GM21786 (cell line): ENCODE measurements around the gene FBXO3.
"Not testable (repeated sequence)": the region's sequence is repeated elsewhere in the genome, so short reads cannot be mapped to it uniquely, and the experiment has no call there.

Experiments used
- ATAC-seq: cut with Tn5 transposase; IDR thresholded peaks from one replicate; pipeline ENCODE4 v1.9.1; 2021; ENCODE audit not compliant: unreplicated experiment

The FBXO3 gene

DNA sequence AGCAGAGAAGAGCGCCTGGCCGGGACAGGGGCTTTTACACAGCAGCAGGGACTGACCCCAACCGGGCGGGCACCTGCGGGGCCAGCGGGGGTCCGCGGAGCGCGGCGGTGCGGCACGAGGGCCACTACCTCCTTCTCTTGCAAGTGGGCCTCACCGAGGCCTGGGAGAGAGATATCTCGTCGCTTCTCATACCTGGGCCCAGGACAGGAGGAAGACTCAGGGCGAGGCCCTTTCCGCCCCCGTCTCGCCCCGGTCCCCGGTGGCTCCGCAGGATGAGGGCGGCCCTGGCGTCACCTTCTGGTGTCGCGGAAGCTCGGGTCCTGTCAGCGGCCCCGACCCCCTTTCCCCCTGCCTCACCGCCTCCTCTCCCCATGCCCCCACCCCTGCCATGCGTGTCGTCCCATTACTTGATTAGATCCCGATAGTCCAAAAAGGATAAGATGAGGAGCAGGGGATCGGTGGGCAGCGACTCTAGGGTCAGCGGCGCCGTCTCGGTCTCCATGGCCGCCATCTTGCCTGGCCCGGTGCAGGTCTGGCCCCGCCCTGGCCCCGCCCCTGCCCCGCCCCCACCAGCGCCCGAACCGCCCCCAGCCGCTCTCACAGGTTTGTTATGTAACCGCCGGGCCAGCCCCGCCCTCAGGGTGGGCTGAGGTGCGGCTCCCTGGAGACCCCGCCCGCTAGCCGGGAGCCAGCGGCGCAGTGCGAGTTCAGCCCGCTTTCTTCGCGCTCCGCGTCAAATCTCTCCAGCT, at the start of gene FBXO3:
Gene FBXO3, minus strand, starts transcription at position 534 of the 749 bp plus-strand sequence. Its CDS starts 23 bp downstream, at position 511.
- peak; percentile 64 for ATAC-seq

- not testable (repeated sequence) for ATAC-seq
Observed at GRCh38 chr11:33822981-33823380, 48.7 kb upstream of the FBXO3 start.

DNA sequence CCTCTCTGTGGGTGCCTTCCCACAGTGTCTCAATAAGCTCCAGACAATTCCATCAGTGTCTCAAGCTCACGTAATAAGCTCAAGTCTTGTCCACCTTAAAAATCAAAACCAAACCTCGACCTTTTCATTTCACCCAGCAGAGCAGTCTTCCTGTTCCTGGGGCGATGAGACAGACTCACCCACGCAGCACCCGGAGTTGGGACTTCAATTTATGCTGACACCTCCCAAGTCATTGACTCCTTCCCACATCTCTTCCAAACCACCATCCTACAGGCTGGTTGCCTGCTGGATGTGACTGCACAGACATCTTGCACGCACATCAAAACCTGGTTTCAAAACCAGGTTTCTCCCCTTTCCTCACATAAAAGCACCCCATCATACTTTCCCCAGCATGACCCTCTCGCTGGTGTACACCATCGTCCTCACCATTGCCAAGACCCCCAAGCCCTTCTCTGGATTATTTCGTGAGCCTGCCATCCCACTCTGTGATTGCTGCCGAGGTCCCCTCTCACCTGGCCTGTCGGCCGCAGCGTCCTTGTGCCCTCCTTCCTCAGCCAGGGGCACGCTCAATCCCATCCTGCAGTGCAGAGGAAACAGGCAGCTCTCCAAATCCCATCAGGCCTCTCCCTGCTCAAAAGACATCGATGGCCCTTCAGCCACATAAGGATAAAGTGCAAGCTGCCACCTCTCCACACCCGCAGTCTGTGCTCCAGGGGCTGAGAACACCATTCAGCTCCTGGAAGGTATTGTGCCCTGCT, 45.1 kb upstream of the FBXO3 start:
- no peak for ATAC-seq

DNA sequence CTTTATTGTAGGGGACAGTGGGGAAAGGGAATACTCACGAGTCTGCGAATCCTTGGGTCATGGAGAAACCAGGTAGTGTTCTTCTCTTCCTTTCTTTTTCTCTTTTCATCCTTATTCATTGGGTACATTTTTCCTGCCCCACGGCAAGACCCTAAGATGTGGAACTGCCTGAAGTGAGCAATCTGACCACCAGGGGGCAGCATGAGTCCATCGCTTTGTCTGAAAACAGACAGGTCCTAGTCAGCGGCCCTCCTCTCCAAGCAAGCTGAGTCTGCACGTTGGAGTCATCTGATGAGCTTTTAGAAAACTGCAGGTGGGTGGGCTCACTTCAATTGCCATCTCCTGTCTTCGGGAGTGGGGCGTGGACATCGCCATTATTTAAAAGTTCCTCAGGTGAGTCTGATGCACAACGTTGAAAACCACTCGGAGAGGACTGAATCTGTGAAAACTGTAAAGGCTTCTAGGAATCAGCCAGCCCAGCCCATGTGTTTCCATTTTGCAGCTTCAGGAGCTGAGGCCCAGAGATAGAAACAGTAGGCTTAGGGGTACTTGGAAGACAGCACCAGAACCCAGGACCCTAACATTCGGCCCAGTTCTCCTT, 34.0 kb upstream of the FBXO3 start:
- no peak for ATAC-seq

DNA sequence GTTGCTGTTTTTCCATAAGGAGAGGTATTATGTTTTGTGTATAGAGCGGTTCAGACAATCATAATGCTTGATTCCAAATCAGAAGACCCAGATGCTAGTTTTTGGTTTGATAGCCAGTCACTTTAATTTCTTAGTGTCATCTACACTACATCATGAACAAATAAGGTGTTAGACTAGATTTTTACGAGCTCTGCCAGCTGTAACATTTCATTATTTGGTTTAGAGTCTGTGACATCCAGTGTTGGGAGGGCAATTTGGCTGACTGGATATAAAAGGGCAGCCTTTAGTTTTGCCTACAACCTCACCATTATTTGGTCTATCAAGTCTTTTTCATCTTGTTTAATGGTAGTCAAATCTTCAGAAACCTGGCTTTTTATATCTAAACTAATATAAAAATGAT, 30.2 kb upstream of the FBXO3 start:
- no peak for ATAC-seq

DNA sequence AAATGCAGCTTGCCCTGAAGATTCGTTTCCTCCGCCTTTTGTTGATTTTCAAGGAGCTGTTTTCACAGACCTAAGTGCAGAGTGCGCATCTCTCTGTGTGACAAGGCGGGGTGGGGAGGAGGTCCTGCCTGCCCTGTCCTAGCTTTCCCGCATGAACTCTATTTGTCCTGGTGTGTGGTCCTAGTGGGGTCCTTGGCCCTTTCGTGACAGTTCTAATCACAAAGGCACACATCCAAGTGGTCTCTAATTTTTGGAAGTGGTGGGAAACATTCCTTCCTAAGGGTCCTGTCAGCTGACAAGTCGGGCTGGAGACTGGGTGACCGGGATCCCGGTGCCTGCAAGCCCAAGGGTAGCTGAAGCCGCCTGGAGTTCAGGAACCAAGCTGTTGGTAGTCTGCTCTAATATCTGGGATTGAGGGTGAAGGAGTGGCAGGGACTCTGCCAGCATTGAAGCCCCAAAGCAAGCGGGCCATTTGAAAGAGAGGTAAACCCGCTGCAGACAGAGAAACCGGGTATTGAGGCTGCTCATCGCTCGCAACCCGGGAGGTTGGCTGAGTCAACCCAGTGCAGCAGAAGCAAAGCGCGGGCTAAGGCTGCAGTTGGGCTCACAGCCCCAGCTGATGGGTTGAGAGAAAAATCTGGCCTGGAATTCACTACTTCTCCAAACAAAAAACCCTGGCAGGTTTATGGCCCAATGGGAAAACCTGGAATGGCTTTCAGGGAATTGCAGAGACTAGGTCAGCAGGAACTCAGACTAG, 28.1 kb upstream of the FBXO3 start:
- ATAC-seq: no peak

DNA sequence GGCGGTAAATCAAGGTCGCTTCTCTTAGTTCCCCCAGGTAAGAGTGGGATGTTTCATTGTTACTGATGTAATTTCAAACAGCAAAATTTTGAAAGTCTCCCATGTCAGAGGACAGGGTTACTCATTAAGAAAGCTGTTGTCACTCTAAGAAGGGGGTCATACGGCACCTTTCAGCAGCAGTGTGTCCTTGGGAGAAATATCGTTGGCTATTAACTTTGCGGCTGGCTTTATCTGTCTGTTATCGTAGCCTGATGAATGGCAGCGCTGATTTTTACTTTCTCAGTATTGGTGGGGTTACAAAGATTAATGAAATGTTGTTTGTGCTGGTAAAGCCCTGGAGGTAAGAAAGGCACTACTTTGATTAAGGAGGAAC, 27.5 kb upstream of the FBXO3 start:
- ATAC-seq: no peak

DNA sequence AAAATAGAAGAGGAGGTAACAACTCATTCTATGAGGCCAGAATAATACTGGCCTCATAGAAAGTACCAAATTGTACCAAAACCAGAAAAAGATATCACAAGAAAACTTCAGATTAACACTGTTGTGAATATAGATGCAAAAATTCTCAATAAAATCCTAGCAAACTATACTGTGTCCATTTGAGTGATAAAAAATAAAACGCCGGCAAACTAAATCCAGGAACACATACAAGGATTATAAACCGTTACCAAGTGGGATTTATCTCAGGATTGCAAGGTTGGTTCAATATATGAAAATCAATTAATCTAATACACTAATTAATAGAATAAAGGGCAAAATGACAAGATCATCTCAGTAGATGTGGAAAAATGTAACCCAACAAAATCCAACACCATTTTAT, 23.6 kb upstream of the FBXO3 start:
- no peak for ATAC-seq

- no peak for ATAC-seq
Observed at GRCh38 chr11:33790040-33790439, 15.7 kb upstream of the FBXO3 start.

DNA sequence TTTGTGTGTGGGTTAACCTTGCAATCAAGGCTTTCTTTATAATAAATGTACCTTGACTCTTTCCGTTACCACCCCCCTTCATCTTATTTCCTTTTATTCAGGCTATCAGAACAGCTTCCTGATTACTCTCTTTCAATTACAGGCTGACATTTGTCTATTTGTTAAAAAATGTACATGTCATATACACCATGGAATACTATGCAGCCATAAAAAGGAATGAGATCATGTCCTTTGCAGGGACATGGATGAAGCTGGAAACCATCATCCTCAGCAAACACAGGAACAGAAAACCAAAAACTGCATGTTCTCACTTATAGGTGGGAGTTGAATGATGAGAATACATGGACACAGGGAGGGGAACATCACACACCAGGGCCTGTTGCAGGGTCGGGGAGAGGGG, 13.8 kb upstream of the FBXO3 start:
- not testable (repeated sequence) for ATAC-seq

DNA sequence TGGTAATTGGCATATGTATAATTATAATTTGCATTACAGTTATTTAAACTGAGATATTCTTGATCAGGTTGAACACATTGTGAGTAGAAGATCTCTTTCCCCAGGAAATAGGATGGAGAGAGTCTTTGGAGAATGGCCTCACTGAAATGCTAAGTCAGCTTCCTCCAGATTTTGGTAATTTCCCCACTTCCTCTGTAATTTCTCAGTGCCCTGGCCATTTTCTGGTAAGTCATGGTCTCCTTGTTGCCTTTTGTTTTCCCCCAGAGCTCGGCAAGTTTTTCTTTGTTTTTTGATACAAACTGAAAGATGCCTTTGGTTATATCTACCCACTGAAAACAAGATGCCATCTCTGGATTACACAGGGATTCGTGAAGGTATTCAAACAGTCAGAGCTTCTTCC, 12.8 kb upstream of the FBXO3 start:
- ATAC-seq: no peak

GRCh38 chr11:33785609-33786008, 11.3 kb upstream of the FBXO3 start:
- no peak for ATAC-seq

GRCh38 chr11:33779849-33780528, 5.7 kb upstream of the FBXO3 start:
- ATAC-seq: no peak

GRCh38 chr11:33778675-33779074, 4.4 kb upstream of the FBXO3 start:
- ATAC-seq: no peak

GRCh38 chr11:33777906-33778305, 3.6 kb upstream of the FBXO3 start:
- no peak for ATAC-seq

DNA sequence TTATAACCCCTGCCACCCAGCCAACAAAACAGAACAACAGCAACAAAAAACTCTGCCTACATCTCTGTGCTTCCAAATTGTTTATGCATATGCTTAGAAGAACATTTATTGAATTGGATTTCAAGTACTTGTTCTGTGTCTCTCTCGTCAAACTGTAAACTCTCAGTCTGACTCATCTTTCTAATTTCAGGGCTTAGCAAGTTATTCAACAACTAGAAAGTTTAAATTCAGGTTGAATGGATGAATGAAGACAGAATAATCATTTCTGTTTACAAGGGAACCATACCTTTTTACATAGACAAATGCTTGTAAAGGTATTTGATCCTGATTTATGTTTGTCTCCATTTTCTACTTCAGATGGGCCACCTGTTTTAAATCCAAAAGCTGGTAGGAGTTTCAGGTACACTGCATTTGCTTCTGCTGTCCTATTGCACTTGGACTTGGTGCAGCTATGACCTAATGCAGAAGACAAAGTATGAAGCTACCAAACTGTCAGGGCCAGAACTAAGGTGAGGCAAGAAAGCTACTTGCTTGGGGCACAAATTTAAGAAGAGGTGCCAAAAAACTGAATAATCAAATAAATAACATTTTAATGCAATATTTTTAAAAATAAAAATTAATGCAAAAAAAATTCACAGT, 1.6 kb upstream of the FBXO3 start:
- ATAC-seq: peak; percentile 42

DNA sequence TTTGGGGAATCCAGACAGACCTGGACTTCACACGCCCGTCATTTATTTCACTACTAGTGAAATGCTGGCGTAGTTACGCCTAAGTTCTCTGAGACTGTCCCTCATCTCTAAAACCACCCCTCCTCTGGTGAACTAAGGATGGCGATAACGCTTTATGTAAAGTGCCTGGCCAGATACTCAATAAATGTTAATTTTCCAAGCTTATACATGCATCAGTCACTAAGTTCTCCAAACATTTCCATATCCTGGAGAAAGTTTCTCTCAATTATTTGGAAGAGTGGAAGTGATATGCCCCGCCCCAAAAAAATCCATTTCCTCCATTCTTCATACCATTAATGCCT, 1.1 kb upstream of the FBXO3 start:
- no peak for ATAC-seq

DNA sequence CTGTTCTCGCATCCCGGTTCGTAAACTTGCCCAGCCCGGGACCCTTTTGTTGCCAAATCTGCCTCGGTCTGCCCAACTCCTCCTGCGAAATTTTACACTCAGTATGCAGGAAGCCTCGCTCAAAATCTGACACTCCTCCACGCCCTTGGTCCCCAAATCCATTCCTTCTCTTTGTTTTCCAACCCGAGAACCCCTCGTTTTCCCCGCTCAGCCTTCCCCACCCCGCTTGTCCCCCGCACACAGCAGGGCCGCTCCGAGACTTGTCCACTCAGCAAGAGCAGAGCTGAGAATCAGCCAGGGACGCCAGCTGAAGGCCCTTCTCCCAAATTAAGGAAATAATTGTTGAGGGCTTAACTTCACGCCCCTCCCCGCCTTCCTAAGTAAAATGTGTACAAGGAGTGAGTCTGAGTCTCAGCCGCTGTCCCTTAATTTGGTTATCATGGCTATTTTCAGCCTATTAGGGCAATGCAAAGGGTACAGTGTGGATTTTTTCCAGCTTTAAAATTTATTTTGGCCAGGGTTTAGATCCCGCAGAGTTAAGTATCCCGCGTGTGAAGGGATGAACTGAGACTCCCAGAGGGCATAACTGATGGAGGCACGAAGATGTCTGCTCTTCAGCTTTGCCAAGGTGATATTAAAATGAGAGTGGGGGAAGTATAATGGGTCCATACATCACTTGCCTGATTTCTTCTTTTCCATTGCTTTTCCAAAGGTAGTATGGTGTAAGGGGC, 581 bp upstream of the FBXO3 start:
- no peak for ATAC-seq

DNA sequence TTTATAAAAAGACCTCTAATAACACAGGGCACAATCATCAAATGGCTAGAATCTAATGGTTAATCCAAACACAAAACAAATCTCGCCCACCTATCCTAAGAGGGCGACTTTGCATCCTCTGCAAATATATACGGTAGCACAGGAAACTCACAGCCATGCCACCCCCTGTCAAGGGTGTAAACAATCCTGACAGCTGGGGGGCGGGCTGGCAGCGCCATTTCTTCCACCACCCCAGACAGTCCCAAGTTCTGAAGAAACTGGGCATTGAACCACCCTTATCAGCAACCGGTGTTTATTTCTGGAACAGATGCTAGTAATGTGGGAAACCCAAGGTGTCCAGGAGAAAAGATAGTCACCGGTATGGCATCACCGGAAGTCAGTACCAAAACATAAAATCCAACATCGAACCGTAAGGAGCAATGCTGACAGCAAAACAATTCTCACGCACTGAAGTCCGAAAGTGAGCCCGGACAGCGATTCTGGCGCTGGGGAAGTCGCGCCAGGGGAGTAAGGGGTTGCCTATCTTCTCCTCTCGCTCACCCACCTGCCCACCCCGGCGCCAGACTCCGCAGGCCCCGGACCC, 825 bp downstream of the FBXO3 start:
- ATAC-seq: peak; percentile 30
